ENCODE measurements around the gene ARHGAP6. TPM values are rescaled to one million over a fixed set of nuclear protein-coding genes. Genes with fewer than 3 reads are reported as not detected.

The ARHGAP6 gene
- total RNA-seq, 1 experiment from 2014 or later = 0.07 TPM

GRCh38 chrX:11398139-11398538, 267.6 kb downstream of the ARHGAP6 start:
- Histone ChIP-seq H3K79me1 (ENCODE audit: insufficient read depth, low read depth, low read length, poor library complexity, severe bottlenecking) (no peaks in the 10 kb centered on the region), H3K23ac (ENCODE audit: insufficient read length, low read depth, low read length) (no peak overlapping the region), H3K23me2 (ENCODE audit: insufficient read length, low read depth, low read length, poor library complexity, severe bottlenecking) (no peaks in the 10 kb centered on the region), H3K4me2 (ENCODE audit: insufficient read depth, insufficient read length, low read length) (no peak overlapping the region), H2BK120ac (ENCODE audit: low read depth, low read length, poor library complexity, severe bottlenecking) (no peak overlapping the region), H4K91ac (ENCODE audit: insufficient read length, low read depth, low read length) (no peak overlapping the region), H3T11ph (ENCODE audit: low read length) (no peak overlapping the region), H3K56ac (ENCODE audit: insufficient read length, low read depth, low read length) (no peak overlapping the region), H2BK5ac (ENCODE audit: insufficient read length, low read length) (no peak overlapping the region), H4K20me1 (ENCODE audit: control insufficient read depth, insufficient read depth, insufficient read length) (no peaks in the 10 kb centered on the region), H2BK20ac (ENCODE audit: low read depth, low read length, poor library complexity, severe bottlenecking) (no peak overlapping the region), H3K14ac (ENCODE audit: insufficient read depth, low read length) (no peak overlapping the region), H2BK15ac (ENCODE audit: low read depth, low read length) (no peak overlapping the region), H3K9ac (ENCODE audit: extremely low read depth, insufficient read length, low read length) (no peak overlapping the region), H3K27me3 (ENCODE audit: insufficient read depth, low read length) (no peaks in the 10 kb centered on the region), H2BK12ac (ENCODE audit: insufficient read length, low read depth, low read length) (no peak overlapping the region), H3K27ac (ENCODE audit: insufficient read length, low read depth, low read length) (no peak overlapping the region), H3K18ac (ENCODE audit: insufficient read length, low read depth, low read length) (no peak overlapping the region), H2AFZ (ENCODE audit: low read length) (no peak overlapping the region), H3K4me1 (ENCODE audit: insufficient read depth, low read length) (no peaks in the 10 kb centered on the region), H3K9me3 (ENCODE audit: control insufficient read depth, low read depth, low read length) (no peaks in the 10 kb centered on the region), H2AK5ac (ENCODE audit: insufficient read length, low read length) (no peak overlapping the region), H3K79me2 (ENCODE audit: insufficient read depth, low read length) (no peaks in the 10 kb centered on the region), H4K8ac (replicated peaks; ENCODE audit: insufficient read length, low read depth, low read length) (no peak overlapping the region), H3K4ac (ENCODE audit: low read depth, low read length) (no peak overlapping the region), H4K5ac (ENCODE audit: insufficient read length, low read depth, low read length) (no peak overlapping the region)
- Mint-ChIP-seq H3K27ac (no peak overlapping the region), H3K27me3 (ENCODE audit: low read depth) (no peaks in the 10 kb centered on the region), H3K36me3 (ENCODE audit: insufficient read depth in 1 of 3, low read depth in 3 of 3) (peaks cover 0 to 2% (median 0%) of the 10 kb centered on the region in 3 experiments; a peak in 2 of 7 replicates), H3K9me3 (peaks cover 36 to 52% of the 10 kb centered on the region in 2 experiments), H3K4me1 (no peaks in the 10 kb centered on the region), H3K4me3 (no peak overlapping the region)
- WGBS (ENCODE audit: extremely low coverage, insufficient read length, low lambda C conversion rate) = no CpG with 5 or more reads among the region's 3 CpGs
- TF ChIP-seq CTCF (conservative IDR thresholded peaks at IDR 0.05) = no peak
- no peak for DNase-seq

All from H9 (cell line).